ENCODE data around the gene OGFOD1. TPM values are rescaled to one million over a fixed set of nuclear protein-coding genes. Genes with fewer than 3 reads are reported as not detected.
A peak's percentile ranks its signal among the peaks of the same experiment; 100 is the strongest.

OGFOD1 gene
- 71.6 and 155 TPM in 2 replicates for total RNA-seq

DNA sequence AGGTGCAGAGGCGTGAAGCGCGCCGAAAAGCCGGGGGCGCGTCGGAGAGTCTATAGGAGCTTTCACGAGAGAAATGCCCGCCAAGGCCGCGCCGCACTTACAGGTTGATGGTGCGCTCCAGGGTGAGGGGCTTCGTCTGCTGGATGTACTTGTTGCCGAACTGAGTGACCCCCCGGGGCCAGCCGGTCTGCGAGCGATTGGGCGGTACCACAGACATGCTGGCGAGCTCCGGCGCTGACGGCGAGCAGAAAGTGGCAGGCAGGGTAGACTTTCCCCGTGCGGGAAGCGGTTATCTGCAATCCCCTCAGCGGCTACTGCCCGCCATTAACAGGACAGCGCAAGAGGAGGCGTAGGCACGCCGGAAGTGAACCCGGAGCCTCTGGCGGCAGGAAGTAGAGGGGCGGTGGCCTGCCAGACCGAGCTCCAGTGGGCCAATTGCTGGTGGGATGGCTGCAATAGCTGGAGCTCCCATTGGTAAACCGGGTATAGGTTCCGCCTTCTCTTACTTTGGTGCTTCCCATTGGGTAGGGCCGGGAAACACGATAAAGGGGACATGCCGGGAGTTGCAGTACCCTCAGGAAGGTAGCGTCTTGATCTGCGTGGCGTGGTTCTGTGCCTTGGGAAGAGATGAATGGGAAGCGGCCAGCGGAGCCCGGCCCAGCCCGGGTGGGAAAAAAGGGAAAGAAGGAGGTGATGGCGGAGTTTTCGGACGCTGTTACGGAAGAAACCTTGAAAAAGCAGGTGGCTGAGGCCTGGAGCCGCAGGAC, at the start of gene OGFOD1, which contains the start of gene NUDT21:
Gene OGFOD1, plus strand, starts transcription at position 569 of the 767 bp plus-strand sequence. Its CDS starts 59 bp downstream, at position 628.
Gene NUDT21, minus strand, starts transcription at position 347 of the 767 bp plus-strand sequence. Its CDS starts 130 bp downstream, at position 217.
- peak; percentile 98 for DNase-seq

DNA sequence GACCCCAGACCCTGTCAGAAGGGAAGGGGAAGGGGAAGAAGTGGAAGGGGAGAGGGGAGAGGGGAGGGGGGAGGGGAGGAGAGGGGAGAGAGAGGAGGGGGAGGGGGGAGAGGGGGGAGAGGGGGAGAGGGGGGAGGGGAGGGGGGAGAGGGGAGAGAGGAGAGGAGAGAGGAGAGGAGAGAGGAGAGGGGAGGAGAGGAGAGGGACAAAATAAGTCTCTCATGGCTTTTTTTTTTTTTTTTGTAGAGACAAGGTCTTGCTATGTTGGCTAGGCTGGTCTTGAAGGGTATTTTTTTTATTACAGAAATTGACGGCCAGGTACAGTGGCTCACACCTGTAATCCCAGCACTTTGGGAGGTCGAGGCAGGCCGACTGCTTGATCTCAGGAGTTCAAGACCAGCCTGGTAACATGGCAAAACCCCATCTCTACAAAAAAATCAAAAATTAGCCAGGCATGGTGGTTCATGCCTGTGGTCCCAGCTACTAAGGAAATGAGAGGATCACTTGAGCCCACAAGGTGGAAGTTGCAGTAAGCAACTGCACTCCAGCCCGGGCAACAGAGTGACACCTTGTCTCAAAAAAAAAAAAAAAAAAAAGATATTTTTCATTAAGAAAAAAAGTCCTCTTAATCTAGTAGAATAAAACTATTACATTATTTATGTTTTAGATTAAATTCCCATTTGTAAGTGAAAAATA, 45.2 kb upstream of the OGFOD1 start:
- no peak for DNase-seq

DNA sequence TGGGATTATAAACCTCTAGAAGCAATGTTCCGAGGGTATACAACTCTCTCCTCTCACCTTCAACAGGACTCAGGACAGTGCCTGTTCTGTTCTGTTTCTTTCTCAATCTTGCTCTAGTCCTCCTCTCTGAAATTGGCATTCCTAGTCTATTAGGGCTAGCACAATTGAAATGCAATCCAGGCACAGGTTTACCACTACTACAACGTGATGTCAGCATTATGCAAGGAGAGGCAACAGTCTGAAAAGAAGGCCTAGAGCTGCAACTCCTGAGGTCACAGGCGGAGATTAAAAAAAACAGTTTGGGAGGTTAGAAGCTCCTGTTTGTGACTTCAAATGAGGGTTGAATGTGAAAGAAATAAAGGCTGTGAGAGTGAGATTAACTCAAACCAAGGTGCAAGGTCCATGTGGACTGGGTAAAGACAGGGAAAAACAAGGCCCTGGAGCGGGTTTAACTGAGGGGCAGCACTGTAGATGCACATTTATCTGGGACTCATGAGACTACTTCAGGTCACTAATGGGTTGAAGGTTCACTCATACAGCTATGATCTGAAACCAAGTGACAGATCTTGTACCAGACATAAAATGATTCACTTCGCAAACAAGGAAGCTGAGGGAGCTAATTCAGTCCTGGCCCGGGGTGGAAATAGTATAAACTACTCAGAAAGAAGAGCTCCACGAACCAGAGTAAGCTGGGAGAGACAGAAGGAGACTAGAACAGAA, 42.8 kb upstream of the OGFOD1 start:
- DNase-seq, result no peak

DNA sequence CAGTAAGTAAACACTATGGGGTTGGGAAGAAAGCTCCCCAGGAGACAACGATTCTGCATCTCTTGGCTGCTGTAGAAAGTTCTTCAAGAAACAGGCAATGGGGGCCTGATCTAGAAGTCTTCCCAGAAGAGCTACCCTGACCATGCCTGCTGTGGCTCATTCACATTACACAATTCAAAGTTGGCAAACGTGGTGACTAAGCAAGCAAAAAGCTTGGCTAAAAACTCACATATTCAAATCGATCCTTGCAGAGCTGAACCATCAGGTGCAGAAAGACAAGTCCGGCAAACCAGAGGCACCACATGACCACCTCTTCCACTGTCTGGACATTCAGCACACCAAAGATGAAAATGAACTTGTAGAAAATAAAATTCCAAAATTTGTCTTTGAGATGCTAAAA, 42.2 kb upstream of the OGFOD1 start:
- no peak for DNase-seq

DNA sequence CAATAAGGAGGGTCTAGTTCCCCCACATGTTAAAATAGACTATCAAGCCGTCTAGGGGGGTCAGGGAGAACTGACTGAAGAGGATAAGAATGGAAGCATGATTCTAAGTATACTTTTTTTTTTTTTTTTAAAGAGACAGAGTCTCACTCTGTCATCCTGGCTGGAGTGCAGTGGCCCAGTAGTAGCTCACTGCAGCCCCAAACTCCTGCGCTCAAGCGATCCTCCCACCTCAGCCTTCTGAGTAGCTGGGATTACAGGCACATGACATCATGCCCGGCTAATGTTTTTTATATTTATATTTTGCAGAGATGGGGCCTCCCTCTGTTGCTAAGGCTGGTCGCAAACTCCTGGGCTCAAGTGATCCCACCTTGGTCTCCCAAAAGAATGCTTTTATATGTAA, 40.2 kb upstream of the OGFOD1 start:
- DNase-seq, result no peak

DNA sequence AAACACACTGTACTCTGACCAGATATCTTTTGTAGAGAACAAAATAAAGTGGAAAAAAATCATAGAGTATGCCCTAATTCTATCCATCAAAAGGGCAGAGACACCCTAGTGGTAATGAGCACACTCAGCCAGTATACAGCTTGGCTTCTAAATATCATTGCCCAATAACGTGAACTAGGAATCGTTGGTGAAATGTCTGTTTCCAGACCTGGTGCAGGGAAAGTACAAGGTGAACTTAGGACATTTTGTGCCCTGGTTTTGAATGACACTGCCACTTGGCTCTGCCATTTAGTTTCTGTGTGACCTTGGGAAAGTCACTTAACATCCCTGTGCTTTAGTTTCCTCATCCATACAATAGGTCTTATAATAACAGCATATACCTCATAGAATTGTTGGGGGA, 39.7 kb upstream of the OGFOD1 start:
- DNase-seq, result no peak

DNA sequence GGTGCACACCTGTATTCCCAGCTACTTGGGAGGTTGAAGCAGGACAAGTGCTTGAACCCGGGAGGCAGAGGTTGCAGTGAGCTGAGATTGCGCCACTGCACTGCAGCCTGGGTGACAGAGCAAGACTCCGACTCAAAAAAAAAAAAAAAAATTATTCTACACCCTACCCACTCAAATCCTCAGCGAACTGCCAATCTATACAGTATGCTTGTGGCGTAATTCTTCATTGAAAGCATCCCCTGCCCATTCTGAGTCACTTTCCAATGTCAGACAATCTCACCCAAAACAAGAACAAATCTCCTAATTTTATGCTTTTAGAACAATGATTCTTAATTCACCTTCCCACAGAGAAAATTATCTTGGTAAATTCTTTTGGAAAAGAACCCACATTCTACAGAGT, 38.0 kb upstream of the OGFOD1 start:
- no peak for DNase-seq

DNA sequence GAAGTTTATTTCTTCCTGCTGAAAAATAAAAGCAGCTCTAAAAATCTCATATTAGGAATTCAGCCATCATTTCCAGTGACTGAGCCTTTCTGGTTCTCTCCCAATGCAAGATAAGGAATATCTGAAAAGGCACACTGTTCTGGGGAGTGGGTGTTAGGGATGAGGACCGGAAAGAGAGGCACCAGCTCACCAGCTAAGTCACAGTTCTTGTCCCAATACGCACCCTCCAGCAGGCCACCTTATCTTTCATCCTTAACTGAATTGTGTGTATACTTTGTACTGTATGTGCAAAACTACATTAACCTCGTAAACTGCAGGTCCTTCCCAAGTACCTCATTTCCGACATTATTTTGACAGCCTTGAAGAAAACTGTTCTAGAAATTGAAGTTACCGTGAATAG, 37.0 kb upstream of the OGFOD1 start:
- no peak for DNase-seq

DNA sequence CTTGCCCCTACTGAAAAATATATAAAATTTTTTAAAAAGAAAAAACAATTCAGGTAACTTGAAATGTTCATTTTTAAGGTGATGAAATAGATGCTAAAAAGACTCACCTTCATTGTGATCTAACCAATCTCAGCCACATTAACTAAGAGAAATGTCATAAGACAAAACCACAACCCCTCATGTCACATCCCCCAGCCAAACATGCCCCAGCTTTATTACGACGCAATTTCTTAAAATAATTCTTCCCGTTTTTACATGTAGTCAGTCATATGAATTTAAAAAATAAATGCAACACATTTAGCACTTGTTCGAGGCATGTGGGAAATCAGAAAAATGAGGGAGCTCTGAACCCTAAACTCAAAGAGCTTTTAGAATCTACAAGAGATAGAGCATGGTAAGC, 35.5 kb upstream of the OGFOD1 start:
- no peak for DNase-seq

DNA sequence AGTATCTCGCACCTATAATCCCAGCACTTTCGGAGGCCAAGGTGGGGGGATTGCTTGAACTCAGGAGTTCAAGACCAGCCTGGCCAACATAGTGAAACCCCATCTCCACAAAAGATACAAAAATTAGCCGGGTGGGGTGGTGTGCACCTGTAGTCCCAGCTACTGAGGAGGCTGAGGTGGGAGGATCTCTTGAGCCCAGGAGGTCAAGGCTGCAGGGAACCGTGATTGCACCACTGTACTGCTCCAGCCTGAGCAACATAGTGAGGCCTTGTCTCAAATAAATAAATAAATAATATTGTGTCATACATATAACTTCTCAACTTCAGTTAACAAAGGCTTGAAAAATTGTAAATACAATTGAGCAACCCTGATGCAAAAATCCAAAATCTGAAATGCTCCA, 34.2 kb upstream of the OGFOD1 start:
- DNase-seq, result no peak

DNA sequence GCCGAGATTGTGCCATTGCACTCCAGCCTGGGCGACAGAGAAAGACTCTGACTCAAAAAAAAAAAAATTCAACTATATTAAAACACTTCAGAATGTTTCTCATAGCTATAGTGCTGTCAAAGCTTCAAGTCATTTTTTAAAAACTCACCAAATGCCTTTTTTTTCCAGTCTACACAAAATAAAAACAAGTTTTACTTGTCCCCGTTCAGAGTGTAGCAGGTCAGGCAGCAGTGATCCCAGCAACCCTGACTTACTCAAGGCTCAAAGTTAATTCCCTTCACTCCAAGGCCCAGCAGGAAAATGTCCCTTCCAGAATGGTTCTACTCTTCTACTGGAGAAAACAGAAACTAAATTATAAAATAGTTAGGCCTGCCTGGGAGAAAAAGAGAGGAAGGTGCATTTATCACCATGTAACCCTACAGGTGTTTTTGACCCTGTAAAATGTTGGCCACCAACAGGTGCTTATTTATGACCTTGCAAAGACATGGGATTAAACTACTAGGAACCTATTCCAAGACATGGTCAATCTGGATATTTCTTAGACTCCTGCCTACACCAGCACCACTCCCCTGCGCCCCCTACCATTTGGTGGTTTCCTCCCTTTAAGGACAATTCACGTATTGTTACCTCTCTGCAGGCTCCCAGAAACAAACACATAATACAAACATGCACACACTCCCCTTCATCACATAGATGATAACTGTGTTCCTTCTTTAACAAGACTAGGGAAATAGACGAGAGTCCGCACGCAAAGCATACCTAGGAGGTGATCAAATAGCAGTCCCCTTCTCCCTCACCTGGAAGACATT, 31.4 kb upstream of the OGFOD1 start:
- no peak for DNase-seq

DNA sequence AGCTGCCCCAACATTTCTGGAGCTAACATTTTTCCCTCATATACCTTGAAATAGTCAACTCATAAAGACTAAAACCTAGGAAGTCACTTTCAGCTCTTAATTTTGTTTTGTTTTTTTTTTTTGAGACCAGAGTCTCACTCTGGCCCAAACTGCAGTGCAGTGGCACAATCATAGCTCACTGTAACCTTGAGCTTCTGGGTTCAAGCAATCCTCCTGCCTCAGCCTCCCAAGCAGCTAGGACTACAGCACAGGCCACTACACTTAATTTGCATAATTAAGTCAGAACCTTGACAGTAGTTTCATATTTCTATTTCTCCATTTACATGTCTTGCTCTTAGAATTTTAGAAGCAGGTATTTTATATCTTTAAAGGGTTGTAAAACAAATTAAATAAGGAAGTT, 30.7 kb upstream of the OGFOD1 start:
- no peak for DNase-seq

DNA sequence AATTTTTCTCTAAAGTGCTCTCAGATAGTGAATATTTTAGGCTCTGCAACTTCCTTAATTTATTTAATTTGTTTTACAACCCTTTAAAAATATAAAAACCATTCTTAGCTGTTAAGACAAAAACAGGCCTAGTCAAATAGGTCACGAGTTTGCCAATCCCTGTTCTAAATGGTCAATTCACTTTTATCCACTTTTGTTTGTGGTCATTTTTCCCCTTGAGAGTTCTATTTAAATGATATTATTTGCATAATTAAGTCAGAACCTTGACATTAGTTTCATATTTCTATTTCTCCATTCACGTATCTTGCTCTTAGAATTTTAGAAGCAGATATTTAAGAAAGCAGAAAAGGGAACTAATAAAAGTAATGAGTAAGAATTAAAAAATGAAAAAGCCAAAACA, 30.0 kb upstream of the OGFOD1 start:
- DNase-seq, result no peak

DNA sequence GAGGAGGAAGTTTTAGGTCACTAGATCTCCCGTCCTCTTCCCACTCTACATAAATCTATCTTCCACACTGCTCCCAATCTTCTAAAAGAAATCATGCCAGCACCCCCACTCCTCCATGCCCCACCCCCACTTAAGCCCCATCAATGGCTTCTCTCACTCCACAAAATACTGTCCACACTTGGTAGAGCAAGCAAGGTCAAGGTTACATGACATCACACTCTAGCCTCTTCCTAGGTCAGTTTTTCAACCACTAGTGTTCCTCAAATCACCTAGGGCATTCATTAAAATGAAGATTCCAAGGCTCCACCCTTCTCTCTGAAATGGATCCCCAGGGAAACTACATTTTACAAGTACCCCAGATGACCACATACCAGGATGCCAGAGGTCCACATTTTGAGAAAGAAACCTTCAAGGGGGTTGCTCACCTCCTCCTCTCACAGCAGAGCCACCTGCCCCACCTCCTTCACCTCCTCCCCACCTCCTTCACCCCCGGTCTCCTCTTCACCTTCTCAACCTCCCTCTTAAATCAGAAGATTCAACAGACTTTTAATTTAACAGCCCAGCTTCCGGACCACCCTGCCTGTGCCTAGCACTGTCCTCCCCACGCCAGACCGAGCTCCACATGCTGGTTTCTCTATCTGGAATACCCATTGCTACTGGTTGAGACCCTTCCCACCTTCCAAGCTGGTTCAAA, 29.2 kb upstream of the OGFOD1 start:
- no peak for DNase-seq

DNA sequence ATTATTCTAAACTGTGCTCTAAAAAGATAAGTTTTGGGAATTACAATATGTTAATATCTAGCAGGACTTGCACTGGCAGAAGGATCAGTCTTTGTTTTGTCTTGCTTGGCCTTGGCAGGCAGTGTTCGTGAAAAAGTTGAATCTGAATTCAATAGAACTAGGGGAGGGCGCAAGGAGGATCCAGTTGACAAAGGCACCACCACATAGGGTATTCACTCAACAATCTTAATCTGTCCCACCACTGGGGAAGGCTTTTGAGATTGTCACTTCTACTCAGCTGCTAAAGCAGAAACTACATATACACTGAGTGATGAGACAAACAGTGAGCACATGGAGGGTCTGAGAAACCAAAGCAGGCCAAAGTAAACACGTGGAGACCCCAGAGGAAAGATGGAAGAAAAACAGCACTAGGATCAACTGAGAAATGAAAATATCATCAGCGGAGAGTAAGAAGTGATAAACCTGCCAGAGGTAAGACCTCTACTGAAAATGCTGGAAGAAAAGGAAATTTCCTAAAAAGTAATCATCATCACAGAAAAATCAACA, 28.4 kb upstream of the OGFOD1 start:
- DNase-seq, result no peak

DNA sequence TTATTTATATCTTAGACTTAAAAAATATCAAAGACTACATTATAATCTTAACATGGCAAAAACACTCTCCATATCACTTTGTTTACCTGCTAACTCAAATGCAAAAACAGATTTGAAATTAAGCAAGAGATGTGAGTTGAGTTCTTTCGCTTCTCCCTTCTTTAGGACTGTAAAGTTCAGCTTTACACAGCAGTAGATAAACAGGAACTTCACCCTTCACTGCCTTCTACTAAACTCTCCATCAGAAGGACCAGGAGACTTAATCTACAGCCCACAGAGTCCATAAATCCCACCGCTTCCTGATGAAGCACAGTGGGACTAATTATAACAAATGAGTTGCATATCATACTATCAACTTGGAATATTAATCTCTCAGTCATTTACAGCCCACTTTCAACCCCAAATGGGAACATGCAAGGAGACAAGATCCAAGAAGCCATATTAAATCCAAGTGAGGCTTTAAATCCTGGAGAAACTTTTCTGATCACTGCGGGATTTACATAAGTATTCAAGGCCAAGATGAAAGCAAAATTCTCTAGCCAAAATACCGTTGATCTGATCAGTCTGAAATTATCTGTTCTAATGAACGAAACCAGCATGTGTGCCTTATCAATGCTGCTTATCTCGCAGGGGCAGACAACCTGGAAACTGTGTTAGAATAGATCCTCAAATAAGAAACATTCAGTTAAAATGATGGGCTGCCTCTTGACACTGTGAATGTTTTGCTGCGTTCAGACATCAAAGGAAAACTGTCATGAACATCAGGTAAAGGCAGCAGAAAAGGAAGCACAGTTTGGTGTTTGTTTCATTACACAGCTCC, 27.6 kb upstream of the OGFOD1 start:
- DNase-seq, result peak; percentile 15

DNA sequence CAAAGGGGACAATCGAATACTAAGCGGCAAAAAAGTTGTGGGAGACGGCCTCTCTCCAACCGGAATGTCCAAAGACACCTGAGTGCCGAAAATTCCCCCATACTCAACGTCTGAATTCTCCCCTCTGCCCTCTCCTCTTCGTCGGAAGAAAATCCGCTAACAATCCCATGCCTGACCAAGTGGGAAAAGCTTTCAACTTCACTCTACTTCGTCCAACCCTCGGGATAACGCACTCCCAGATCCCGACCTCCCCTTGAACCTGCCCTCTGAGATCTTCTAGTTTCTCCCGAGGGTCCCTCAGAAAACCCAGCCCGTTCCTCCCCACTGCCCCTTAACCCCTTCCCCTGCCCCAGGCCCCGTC, 27.0 kb upstream of the OGFOD1 start:
- peak; percentile 30 for DNase-seq

DNA sequence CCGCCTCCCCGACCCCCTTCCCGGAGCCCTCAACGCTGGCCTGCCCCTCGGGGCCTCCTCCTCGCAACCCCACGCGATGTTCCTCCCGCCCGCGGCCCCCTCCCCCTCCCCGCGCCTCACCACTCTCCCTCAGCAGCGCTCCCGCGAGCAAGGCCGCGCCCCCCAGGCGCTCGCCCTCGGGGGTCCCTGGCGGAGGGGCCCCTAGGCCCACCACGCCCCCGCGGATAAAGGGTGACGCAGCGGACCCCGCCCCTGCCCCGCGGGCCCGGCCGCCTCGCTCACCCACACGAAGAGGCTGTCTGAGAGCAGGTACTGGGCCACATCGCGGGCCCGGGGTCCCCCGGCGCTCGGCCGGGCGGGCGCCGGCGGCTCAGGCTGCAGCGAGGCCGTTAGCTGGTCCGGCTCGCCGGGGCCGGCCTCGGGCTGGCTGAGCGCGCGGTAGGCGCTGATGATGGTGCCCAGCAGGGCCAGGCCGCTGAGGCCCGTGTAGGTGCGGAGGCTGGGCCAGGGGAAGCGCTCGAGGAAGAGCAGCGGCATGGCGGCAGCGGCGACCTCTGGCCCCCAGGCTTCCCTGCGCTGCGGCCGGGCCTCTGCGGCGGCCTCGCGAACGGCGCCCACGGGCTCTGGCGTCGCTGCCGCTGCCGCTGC, 26.4 kb upstream of the OGFOD1 start:
- DNase-seq, result peak; percentile 28

DNA sequence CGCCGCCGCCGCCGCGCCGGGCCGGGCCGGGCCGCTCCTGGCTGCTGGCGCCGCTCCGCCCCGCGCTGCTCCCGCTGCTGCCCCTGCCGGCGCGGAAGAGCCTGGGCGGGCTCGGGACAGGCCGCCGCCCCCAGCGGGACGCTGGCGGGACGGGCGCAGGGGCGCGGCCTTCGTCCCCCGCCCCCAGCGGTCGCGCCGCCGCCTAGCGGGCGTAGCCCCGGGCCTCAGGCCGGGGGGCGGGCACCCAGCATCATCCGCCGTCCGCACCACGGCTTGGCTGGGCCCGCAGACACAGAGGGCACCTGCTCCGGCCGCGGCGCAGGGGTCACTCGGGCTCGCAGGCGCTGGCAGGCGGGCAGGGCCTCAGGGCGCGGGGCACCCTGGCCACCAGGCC, 25.9 kb upstream of the OGFOD1 start, which contains the start of gene AMFR:
Gene AMFR, minus strand, starts transcription at position 107 of the 394 bp plus-strand sequence. CDS start 218 bp downstream, outside the sequence.
- DNase-seq, result peak; percentile 88

DNA sequence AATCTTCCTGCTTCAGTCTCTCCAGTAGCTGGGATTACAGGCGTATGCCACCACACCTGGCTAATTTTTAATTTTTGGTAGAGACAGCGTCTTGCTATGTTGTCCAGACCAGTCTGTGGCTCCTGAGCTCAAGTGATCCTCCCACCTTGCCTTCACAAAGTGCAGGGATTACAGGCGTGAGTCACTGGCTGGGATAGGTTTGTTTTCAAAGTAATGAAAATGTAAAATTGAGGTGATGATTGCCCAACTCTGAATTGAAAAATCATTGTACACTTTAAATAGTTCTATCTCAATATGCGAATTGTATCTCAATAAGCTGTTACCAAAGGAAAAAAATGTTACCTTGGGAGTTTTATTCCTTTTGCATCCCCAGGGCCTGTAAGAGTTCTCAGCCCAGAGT, 24.8 kb upstream of the OGFOD1 start:
- no peak for DNase-seq
